Right hindlimb (tissue), 1 donor: ENCODE data around the gene AFAP1.

Experiments used
- DNase-seq: peaks from one replicate; pipeline ENCODE4 v3.0.0-alpha.2; 2018

AFAP1 gene

DNA sequence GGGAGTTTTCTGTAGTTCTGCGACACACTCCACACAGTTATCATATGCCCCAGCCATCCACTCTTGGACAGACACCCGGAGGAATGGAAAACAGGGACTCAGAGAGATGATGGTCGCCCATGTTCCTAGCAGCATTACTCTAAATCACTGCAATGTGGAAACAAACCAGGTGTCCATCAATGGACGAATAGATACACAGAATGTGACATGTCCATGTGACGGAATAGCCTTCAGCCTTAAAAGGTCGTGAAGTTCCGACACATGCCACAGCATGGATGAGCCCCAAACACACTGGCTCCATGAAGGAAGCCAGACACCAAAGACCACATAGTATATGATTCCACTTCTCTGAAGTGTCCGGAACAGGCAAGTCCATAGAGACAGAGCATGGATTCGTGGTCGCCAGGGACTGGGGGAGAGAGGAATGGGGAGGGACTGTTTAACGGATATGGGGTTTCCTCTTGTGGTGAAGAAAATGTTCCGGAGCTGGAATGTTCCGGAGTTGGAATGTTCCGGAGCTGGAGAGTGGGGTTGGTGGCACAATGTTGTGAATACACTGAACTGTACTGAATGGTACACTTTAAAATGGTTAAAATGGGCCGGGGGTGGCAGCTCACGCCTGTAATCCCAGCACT, 28.7 kb upstream of the AFAP1 start:
- no peak for DNase-seq

DNA sequence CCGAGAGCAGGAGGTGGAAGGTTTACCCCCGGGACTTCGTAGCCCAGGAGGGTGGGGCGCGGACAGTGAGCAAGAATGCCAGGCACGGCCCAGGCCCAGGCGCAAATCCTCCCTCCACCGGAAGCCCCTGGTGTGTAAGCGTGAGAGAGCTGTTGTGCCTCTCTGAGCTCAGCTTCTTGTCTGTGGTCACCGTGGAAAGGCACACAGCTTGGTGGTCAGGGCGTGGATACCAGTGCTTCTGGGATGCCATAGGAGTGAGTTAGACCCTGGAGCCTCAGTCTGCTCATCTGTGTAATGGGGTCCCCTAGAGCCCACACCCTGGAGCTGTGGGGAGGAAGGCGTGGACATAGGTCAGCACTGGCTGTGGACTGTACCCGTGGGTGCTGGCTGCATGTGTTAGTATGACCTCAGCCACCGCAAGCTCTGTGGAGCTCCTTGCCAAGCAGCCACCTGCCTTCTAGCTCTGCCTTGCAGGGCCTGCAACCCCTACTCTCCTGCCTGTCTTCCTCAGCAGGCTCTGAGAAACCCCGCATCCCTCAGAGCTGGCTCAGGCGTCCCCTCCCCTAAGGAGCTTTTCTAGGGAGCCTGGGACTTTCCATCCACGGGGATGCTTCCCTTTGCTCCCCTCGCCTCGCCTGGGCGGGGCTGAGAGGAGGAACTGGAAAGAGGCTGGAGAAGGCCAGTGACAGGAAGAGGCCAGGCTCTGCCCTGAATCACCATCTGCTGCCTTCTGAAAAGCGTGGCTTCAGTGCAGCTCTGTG, 28.0 kb upstream of the AFAP1 start:
- no peak for DNase-seq

DNA sequence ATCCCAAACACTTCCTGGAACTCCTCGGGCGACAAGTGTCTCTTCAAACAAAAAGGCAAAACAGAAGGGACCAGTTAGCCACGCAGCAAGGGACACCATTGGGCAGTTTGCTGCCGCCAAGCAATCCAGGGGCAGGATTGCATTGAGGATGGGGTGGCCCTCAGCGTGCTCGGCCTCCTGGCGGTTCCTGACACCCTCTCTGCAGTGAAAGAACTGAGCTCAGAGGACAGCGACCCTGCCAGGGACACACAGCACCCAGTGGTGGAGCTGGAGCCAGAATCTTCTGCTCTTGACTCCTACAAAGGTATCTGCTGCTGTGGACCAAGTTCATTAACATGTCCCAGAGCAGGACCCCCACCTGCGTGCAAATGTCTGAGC, 27.4 kb upstream of the AFAP1 start:
- no peak for DNase-seq

DNA sequence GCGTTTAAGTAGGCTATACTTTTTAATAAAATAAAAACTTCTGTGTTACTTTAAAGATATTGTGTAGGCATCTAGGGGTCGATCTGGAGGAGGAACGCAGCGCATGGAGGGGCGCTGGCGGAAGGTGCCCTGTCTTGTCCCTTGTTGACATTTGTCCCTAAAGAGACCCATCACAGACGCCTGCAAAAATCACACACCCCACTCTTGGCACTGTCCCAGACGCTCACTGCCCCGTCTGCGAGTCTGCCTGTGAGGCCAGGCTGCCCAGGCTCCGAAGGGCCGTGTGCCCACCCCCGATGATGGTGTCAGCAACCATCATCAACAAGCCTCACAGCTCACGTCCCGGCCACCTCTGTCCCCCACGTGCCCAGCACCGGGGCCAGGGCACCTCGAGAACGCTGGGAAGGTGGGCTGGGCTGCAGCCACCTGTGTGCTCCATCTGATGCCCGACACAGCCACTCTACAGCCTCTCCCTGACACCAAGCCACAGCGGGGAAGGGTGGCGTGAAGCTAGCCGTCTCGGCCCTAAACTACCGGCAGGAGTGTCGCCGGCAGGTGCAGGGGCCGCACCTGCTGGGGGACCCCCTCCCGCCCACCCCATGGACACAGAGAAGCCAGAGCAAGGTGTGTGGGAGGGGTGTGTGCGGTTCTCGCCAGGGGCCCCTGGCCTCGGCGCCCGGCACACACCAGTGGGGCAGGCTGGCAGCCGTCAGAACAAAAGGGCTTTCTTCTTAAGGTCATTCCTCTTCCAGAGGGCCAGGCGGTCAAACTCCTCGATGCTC, 26.8 kb upstream of the AFAP1 start:
- DNase-seq, result no peak

DNA sequence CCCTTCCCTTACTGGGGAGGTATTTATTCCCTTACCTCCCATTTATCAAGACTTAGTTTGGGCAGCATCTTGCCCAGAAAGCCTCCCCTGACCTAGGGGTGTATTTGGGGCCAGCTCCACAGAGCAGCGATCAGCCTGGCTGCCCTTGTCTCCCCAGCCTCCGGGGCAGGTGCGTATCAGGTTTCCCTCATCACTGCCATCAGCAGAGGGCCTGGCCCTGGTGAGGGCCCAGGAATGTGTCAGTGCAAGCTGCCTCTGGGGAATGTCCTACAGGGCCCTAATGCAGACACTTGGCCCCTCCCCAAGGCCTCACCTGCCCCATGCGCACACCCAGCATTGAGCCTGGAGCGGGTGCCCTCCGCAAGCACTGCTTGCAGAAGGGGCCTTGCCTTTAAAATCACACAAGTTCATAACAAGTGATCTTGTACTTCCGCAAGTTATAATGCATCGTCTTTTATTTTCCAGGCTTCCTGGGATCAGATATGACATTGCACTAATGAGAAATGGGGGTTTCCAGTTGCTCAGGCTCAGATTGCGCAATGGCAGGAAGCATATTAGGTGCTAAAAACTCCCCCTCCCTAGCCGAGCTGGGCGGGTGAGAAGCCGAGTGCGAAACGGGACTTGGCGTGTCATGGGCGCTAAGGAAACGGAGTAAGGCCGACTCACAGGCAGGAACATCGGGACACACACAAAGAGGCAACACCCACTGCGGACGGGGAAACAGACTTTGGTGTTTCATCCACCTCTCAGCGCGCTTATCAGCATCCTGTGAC, 25.4 kb upstream of the AFAP1 start:
- DNase-seq, result no peak

DNA sequence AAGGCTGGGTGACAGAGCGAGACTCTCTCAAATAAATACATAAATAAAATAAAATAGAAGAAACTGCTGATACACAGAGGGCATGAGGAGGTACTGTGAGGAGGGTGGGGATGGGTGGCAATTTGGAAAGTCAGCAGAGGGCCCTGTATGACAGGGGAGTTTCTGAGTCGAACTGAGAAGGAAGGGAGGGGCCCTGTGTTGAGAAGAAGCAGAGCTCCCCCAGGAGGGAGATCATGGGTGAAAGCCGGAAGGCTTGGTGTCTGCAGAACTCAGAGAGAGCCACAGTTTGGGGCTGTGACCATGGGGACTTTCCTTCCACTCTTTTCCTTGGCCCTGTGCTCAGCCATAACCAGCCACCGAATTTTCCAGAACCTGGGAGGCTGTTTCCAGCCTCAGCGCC, 24.8 kb upstream of the AFAP1 start:
- DNase-seq, result no peak

DNA sequence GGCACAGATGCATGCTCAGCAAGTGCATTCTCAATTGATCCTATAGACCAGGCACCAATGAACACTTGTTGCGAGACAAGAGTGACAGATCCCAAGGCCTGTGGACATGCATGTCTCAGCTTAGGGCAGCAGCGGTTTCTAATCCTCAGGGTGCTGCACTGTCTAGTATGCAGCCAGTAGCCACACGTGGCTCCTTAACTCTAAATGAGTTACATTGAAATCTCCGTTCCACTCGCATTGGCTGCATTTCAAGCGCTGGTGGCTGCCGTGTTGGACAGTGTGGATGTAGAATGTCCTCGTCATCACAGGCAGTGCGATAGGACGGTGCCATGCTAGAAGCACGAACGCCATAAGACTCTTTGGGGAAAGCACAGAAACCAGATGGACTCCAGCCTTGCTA, 24.0 kb upstream of the AFAP1 start:
- no peak for DNase-seq

DNA sequence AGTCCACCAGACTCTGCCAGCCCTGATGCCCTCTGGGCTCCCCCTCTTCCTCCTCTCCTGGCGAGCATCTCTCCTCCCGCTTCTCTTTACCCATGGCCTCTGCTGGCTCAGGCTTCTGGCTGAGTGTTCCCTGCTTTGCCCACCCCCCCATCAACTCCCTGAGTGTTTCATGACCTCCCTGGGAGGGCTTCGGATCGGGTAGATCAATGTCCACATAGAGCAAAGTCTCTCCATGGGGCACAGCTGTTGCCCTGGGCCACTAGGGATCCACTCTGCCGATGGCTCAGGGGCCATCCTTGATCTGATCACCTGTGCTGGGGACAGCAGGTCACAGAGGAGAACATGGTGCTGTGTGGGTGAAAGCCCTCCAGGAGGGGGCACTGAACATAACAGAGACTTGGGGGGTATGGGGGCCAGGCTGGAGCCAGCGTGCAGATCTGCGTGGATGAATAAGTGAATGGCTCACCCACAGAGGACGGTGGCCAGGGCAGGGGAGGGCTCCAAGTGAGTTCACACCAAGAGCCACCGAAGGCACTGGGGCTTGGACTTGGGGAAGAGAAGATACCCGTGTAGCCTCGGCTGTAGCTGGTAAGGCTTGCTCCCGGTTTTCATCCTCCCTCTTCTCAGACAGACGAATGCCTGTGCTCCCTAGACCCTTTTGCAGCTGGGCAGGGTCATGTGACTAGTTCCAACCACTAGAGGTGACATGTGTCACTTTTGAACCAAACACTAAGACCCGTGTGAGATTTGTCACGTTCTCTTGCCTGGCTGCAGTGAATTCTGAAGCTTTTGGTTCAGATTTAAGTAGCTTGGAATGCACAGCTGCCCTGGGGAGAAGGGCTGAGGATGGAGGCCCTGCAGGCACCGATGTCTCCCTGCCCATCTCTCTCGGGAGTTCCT, 23.2 kb upstream of the AFAP1 start:
- no peak for DNase-seq

DNA sequence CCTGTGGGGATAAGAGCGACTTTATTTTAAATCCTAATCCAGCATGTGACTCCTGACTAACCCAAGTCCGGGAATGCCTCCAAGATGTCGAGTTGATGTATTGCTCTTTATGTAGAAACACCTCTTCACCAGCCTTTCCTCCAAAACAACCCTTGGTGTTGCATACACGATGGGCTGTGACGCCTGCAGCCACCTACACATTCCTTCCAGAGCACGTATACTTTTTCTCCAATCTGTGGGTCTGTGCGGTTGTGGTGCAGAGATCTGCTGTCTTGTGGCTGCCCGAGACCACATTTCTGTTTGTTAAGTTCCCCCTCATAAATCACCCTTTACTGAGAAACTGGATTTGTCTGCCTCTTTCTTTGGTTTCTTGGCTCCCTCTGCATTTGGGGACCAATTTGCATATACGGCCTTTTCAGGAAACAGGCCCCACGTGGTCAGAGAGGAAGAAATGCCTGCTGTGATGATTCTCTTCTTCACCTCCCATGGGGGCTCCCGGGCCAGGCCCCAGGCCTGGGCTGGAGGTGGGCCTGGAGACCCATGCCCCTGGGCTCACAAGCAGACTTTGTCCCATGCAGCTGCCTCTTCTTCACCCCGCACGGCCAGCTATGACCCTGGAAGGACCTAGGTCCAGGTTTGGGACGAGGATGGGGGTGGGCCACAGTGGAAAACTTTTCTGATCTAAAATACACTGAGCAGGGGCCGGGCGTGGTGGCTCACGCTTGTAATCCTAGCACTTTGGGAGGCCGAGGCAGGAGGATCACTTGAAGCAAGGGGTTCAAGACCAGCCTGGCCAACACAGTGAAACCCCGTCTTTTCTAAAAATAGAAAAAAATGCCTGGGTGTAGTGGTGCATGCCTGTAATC, 21.4 kb upstream of the AFAP1 start:
- peak; percentile 79 for DNase-seq

DNA sequence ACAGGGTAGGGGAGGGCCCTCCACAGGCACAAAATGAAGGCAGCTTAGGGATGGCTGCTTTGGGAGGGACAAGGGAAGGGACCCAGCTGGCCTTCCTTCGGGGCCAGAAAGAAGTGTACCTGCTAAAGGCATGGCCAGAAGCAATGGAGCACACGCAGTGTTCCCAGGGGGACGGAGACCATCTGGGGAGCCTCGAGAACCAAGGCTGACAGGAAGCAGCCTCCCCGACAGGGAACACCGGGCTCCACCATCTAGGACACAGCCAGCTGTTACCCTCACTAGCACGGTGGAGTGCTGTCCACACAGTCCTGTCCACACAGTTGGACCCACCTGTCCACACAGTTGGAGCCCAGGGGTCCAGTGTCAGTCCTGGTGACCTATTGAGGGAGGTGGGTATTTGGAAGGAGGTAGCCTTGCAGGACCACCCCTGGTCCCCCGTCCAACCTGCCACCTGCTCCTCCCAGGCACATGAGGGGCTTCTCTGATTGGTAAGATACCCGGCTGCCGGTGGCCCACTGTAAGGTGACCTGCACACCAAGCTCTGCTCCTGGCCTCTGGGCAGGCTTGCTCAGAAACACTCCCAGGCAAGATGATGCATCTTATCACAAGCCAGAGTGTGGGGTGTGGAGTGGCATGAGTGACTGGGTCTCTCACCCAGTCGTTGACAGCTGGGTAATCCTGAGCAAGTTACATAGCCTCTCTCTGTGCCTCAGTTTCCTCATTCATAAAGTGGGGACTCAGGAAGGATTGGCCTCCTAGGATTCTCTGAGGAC, 20.5 kb upstream of the AFAP1 start:
- DNase-seq, result no peak

DNA sequence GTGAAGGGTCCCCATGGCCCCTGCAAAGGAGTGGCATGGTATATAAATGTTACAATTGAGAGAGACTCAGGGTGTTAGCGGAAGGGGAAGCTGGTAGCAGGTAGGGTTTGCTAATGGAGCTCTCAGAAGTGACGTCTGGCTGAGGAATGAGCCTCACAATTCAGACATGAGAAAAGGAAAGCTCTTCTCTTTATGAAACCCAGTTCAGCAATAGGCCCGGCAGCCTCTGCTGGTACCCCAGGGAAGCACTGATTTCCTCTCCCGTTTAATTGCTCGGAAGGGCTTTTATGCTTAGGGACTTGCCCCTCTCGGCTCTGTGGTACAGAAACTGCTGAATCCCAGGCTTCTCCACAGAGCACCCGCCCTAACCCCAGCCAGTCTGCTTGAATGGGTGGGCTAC, 19.4 kb upstream of the AFAP1 start:
- DNase-seq, result no peak

DNA sequence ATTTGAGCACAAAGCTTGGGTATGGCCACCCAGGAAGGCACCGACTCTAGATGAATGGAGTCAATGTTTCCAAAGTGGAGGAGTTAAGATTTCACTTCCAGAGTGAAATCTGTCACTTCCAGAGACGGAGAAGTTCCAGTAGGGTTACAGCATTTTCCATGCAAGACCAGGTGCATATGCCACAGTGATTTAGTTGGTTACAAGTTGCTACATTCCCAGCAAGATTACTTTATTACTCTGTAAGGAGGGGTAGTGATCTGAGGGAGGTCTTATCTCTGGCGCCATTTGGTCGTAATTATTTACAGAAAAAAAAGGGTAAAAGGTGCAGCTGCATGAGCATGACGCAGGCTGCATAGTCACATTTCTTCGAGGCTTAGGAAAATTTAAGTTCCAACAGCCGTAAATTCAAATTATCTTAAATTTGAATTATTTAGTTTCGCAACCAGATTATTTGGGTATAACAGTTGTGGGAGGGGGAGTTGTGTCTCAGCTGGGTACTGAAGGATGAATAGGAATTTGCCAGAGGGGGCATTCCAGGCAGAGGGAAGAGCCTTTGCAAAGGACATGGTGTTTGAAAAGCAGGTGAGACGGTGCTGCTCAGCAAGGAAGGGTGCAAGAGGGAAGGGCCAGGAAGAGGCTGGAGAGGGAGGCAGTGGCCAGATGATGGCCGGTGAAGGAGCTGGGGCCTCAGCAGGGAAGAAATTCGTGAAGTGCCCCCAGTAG, 17.4 kb upstream of the AFAP1 start:
- no peak for DNase-seq

DNA sequence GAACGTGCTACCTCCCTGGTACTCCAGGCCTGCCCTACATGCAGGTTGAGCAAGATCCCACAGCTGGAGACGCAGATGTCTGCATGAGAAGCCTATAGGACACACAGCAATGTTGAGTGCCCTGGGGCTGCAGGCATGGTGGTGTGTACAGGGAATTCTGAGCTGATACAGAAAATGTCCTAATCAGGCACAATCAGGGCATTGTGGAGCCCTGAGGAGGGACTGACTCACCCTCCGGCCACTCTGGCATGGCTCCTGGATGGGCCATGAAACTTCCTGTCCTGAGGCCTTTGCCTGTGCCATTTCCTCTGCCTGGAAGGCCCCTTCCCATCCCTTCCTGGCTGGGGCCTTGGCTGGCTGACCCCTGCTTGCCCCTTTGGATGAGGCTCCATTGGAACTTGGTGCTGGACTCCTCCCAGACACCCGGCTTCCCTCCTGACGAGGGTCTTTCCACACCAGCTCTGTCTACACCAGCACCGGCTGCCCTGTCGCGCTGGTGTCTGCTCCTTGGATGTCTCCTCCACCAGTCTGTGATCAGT, 16.7 kb upstream of the AFAP1 start:
- DNase-seq, result no peak

DNA sequence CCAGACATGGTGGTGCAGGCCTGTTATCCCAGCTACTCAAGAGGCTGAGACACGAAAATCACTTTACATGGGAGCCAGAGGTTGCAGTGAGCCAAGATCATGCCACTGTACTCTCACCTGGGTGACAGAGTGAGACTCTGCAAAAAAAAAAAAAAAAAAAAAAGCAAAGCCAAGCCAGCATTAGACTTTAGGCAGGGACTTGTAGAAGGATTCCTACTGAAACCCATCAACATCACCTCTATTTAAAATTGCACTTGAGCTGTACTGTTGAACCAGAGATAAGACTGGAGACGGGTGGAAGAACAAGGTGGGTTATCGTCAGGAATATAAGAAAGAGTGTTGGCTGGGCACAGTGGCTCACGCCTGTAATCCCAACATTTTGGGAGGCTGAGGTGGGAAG, 15.7 kb upstream of the AFAP1 start:
- no peak for DNase-seq

DNA sequence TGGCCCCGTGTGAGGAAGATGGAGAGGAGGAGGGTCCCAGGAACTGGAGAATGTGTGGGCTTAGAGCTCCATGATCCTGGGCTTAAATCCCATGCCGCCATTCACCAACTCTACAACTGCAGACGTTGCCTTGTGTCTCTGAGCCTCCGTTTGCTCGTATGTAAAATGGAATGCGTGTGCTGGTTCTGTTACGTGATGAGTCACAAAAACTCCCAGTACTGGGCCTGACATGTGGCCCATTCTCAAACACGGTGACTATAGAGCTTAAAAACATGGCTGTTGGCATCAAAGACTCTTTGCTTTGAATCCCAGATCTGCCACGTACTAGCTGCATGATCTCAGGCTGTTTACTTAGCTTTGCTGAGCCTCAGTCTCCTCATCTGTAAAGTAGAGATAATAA, 13.0 kb upstream of the AFAP1 start:
- DNase-seq, result no peak

DNA sequence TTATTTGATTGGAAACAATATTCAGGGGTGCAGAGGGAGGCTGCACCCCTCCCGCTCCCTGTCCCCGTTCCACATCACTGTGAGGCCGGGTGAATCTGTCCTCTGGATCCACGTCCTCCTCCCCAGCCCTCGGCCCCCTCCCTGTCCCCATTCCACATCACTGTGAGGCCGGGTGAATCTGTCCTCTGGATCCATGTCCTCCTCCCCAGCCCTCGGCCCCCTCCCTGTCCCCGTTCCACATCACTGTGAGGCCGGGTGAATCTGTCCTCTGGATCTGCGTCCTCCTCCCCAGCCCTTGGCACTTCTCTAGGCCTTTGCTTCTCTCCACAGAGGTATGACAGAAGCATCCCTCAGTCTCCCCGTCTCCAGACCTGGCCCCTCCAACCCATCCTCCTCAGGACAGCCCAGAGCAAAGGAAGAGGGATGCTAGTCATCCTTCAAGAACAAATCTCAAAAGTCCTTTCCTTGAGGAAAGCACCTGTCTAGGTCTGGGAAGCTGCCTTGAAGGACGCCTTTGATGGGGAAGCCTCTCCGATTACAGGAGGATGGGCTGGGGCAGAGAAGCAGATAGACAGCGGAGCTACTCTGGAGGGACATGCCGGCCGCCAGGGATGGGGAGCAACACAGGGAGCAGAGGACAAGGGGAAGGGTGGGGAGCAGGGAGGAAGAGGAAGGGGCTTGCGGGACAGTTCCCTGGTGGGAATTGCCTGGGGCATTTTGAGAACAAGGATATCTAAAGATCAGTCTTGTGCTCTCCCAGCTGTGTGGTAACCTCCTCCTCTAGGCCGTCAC, 10.8 kb upstream of the AFAP1 start:
- no peak for DNase-seq

DNA sequence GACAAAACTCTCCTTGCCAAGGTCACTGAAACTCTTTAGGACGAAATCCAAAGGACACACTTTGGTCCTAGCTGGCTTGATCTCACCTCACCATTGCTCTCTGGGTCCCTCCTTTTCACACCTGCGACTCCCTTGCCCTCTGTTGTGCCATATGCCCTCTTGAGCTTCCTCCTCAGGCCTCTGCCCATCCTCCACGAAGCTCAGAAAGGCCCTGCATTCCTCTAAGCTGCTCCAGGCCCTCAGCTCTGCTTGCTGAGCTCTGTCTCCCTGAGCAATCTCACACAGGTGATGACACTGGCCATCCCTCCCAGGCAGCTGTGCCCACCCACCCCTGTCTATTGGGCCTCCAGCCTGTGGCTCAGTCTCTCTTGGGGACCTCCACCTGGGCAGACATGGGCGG, 10.1 kb upstream of the AFAP1 start:
- no peak for DNase-seq

DNA sequence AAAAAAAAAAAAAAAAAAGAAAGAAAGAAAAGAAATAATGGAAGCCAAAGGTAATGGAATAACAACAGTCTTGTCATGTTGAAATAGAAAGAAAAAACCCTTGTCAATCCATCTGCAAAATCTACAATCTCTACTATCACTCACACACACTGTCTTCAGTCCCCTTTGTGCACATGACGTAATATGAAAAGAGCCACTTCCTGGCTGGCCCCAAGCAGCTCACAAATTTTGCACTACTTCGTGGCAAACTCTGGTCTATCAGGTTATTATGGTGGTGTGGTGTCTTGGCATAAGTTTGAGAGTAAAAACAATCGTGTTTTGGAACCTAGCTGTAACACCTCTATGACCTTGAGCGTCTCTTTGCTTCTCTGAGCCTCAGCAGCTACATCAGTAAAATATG, 8.3 kb upstream of the AFAP1 start:
- DNase-seq, result no peak
